HG03469 (cell line): ENCODE measurements around the gene IL17B.
"Not testable (repeated sequence)": the region's sequence is repeated elsewhere in the genome, so short reads cannot be mapped to it uniquely, and the experiment has no call there.

Experiments used
- ATAC-seq: cut with Tn5 transposase; IDR thresholded peaks from one replicate; pipeline ENCODE4 v1.9.1; 2021; ENCODE audit warnings: mild to moderate bottlenecking, moderate library complexity, moderate number of reproducible peaks; ENCODE audit not compliant: unreplicated experiment

IL17B gene

GRCh38 chr5:149403923-149404745 lies 25.0 kb upstream of the IL17B start:
- no peak for ATAC-seq

GRCh38 chr5:149402291-149402690 lies 23.2 kb upstream of the IL17B start:
- no peak for ATAC-seq

- no peak for ATAC-seq
Observed at GRCh38 chr5:149401051-149401450, 22.0 kb upstream of the IL17B start.

- ATAC-seq = no peak
Observed at GRCh38 chr5:149400304-149400703, 21.2 kb upstream of the IL17B start.

GRCh38 chr5:149399775-149400174 lies 20.7 kb upstream of the IL17B start:
- no peak for ATAC-seq

- not testable (repeated sequence) for ATAC-seq
Observed at GRCh38 chr5:149398747-149399266, 19.7 kb upstream of the IL17B start.

GRCh38 chr5:149397530-149397929 lies 18.4 kb upstream of the IL17B start:
- no peak for ATAC-seq

- not testable (repeated sequence) for ATAC-seq
Observed at GRCh38 chr5:149394996-149395395, 15.9 kb upstream of the IL17B start.

- no peak for ATAC-seq
Observed at GRCh38 chr5:149392718-149393117, 13.6 kb upstream of the IL17B start.

GRCh38 chr5:149391524-149391923 lies 12.4 kb upstream of the IL17B start:
- no peak for ATAC-seq

GRCh38 chr5:149391076-149391475 lies 12.0 kb upstream of the IL17B start:
- not testable (repeated sequence) for ATAC-seq

GRCh38 chr5:149389552-149390495 lies 10.7 kb upstream of the IL17B start:
- ATAC-seq = no peak

GRCh38 chr5:149388498-149389190 lies 9.6 kb upstream of the IL17B start:
- ATAC-seq = no peak

GRCh38 chr5:149387982-149388381 lies 8.9 kb upstream of the IL17B start:
- ATAC-seq = no peak

GRCh38 chr5:149387081-149387631 lies 8.1 kb upstream of the IL17B start:
- ATAC-seq = no peak

GRCh38 chr5:149386166-149386565 lies 7.1 kb upstream of the IL17B start:
- no peak for ATAC-seq

- ATAC-seq = no peak
Observed at GRCh38 chr5:149383399-149383798, 4.3 kb upstream of the IL17B start.

- no peak for ATAC-seq
Observed at GRCh38 chr5:149382517-149383220, 3.6 kb upstream of the IL17B start.

- peak; percentile 73 for ATAC-seq
Observed at GRCh38 chr5:149381986-149382338, 2.9 kb upstream of the IL17B start.
